ENCODE results near the gene PPP1CA.
"Not testable (repeated sequence)": the region's sequence is repeated elsewhere in the genome, so short reads cannot be mapped to it uniquely, and the experiment has no call there.

Gene PPP1CA

DNA sequence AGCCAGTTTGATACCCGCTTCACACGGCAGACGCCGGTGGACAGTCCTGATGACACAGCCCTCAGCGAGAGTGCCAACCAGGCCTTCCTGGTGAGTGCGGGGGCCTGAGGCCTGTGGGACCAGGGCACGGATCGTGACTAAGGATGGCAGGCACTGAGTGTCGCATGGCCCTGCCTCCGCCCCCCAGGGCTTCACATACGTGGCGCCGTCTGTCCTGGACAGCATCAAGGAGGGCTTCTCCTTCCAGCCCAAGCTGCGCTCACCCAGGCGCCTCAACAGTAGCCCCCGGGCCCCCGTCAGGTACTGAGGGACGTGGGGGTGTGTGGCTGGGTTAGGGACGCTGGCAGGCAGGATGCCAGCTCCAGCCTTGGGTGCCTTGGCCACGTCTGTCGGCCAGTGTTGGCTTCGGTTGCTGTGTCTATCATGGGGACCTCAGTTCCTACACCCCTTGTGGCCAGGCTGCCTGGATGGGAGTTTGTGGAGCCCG, 32.8 kb upstream of the PPP1CA start:
- DNase-seq (ENCODE audit: low spot score): no peak

DNA sequence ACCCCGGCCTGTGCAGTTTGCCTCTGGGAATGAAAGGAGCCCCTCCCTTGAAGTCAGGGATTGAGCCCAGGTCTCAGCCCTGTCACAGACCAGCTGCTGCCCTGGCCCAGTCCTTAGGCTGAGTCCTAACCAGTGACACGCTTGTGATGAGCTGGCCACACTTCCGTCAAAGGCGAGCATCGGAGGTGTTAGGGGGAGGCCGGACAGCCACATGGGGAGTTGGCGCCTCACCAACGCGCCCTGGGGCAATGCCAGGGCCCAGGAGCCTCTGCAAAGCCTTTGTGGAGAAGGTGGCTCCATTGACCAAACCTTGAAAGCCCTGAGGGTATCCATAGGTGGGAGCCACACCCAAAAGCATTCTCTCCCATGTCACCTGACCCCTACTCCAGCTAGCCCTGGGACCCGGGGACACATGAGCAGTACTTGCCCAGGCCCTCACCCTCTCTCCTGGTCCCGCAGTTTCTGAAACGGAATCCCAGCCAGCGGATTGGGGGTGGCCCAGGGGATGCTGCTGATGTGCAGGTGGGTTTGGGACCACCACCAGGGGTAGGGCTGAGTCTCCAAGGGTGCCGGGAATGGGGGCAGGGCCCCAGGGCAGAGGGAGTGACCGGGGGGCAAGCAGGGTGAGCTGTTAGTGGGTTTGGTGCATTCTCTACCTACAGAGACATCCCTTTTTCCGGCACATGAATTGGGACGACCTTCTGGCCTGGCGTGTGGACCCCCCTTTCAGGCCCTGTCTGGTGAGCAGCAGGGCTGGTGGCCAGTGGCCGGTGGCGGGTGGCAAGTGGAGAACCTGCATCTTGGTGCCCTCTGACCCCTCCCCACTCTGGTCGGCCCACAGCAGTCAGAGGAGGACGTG, 32.1 kb upstream of the PPP1CA start:
- DNase-seq (ENCODE audit: low spot score): no peak

DNA sequence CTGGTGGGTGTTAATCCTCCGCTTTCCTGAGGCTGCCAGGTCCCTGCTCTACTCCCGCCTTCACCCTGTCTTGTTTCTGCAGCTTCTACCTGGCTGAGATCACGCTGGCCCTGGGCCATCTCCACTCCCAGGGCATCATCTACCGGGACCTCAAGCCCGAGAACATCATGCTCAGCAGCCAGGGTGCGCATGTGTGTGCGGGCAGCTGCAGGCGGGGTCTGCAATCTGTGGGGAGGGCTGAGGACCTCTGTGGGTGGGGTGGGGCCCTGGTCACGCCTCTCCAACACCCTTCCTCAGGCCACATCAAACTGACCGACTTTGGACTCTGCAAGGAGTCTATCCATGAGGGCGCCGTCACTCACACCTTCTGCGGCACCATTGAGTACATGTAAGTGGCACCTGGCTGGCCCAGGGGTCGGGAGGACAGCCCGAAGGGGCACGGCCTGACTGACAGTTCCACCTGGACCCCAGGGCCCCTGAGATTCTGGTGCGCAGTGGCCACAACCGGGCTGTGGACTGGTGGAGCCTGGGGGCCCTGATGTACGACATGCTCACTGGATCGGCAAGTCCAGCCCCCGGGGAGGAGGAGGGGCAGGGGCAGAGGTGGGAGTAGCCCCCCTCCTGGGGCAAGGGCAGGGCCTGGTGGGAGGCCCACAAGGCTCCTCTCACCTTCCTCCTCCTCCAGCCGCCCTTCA, 31.1 kb upstream of the PPP1CA start:
- no peak for DNase-seq (ENCODE audit: low spot score)

DNA sequence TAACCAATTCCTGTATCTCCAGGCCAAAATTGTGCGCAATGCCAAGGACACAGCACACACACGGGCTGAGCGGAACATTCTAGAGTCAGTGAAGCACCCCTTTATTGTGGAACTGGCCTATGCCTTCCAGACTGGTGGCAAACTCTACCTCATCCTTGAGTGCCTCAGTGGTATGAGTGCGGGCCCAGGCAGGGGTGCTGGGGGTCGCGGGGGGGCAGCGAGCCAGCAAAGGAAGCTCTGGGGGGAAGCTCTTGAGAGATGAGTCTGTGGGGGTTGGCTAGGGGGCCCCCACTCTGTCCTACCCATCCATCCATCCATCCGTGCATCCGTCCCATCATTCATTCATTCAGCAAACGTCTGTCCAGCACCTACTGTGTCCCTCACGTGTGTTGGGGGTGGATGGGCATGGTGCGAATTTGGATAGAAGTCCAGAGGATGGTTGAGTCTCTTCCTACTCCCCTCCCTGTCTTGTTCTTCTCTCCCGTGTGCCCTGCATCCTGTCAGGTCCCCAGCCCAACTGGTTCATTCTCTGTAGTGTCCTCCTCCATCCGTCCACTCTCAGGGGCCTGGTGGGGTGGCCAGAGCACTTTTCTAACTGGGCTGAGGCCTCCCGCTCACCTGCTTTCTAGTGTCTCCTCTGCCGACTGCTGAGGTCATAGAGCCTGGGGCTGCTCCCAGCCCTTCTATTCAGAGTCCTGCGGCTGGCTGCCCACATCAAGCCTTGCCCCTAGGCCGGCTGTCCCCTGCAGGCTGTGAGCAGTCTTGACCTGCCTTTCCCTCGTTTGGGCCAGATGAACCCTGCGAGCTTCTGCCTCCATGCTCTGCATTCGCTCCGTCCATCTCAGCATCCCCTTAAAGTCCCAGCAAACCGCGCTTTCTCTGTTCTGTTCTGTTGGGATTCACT, 29.9 kb upstream of the PPP1CA start:
- no peak for DNase-seq (ENCODE audit: low spot score)

DNA sequence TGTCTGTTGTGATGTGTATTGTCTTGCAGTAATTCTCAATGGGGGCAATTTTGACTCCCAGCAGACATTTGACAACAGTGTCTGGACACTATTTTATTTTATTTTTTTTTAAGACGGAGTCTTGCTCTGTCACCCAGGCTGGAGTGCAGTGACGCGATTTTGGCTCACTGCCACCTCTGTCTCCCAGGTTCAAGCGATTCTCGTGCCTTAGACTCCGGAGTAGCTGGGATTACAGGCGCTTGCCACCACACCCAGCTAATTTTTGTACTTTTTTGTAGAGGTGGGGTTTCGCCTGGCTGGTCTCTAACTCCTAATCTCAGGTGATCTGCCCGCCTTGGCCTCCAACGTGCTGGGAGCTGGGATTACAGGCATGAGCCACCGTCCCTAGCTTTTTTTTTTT, 28.1 kb upstream of the PPP1CA start:
- no peak for DNase-seq (ENCODE audit: low spot score)

DNA sequence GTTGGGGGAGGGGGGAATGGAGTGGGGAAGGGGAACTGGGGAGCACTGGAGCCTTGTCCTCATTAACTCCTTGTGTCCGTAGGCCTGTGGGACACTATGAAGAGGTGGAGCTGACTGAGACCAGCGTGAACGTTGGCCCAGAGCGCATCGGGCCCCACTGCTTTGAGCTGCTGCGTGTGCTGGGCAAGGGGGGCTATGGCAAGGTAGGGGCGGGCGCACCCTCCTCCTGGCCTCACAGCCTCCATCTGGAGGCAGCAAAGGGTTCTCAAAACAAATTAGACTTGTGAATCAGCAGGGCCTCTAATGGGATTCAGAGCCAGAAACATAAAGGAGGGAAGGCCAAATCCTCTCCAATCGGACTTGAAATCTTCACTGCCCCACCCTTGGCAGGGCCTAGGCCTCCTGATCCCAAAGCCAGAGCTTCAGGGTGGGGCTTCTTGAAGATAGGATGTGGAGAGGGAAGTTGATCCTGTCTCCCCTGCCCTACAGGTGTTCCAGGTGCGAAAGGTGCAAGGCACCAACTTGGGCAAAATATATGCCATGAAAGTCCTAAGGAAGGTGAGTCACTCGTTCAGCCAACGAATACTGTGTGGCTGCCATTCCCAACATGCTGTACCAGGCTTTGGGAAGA, 27.5 kb upstream of the PPP1CA start:
- no peak for DNase-seq (ENCODE audit: low spot score)

DNA sequence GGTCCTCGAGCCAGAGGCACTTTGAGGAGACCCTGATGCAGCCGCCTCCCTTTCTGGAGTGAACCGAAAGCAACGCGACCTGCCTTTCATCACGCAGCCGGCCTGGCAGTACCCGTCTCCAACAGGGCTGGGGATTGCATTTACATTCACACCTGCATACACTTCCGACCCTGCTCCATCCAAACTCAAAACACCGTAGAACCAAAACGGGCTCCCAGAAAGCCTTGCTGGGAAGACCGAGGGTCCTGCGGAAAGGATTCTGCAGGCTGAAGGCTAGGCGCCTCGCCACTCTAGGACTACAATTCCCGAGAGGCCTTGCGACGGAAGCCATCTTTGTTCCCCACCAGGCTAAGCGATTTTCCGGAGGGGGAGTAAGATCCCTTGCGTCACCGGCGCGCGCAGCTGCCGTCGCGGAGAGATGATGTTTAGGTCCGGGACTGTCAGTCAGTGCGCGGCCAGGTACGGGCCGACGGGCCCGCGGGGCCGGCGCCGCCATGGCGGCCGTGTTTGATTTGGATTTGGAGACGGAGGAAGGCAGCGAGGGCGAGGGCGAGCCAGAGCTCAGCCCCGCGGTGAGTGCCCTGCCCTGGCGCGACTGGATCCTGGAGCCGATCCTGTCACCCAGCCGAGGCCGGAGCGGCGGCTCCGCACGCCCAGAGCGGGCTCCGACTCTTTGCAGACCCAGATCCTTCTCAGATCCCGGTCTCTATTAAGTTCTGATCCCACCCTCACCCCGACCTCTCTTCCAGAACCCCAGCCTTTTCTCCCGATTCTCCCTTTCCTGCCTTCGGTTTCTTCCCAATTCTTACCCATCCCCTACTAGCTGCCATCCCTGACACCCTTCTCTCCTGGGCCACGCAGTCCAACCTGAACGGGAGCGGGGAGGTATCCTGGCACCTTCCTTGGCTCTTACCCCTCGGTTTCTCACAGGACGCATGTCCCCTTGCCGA, 26.7 kb upstream of the PPP1CA start, which contains the start of gene RPS6KB2:
RPS6KB2 (plus strand) TSS at position 443 of the 950 bp plus-strand sequence; CDS start at position 495, 52 bp downstream.
- DNase-seq (ENCODE audit: low spot score): peak; percentile 99

DNA sequence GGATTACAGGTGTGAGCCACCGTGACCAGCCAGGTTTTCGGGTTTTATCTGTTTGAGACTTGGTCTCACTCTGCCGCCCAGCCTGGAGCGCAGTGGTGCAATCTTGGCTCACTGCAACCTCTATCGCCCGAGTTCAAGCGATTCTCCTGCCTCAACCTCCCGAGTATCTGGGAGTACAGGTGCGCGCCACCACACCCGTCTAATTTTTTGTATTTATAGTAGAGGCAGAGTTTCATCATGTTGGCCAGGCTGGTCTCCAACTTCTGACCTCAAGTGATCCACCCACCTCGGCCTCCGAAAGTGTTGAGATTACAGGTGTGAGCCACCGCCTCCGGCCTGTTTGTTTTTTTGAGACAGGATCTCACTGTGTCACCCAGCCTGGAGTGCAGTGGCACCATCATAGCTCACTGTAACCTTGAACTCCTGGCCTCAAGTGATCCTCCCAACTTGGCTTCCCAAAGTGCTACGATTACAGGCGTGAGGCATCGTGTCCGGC, 25.8 kb upstream of the PPP1CA start:
- not testable (repeated sequence) for DNase-seq (ENCODE audit: low spot score)

DNA sequence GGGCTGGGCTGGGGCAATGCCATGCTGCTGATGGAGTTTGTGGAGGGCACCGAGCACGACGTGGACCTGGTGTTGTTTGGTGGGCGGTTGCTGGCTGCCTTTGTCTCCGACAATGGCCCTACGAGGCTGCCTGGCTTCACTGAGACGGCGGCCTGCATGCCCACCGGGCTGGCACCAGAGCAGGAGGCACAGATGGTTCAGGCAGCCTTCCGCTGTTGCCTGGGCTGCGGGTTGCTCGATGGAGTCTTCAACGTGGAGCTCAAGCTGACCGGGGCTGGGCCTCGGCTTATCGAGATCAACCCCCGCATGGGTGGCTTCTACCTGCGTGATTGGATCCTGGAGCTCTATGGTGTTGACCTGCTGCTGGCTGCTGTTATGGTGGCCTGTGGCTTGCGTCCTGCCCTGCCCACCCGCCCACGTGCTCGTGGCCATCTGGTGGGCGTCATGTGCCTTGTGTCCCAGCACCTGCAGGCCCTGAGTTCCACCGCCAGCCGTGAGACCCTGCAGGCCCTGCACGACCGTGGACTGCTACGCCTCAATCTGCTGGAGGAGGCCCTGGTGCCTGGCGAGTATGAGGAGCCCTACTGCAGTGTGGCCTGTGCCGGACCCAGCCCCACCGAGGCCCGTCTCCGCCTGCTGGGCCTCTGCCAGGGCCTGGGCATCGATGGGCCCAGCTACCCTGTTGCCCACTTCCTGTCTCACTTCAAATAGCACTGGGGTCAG, 22.4 kb upstream of the PPP1CA start:
- no peak for DNase-seq (ENCODE audit: low spot score)

DNA sequence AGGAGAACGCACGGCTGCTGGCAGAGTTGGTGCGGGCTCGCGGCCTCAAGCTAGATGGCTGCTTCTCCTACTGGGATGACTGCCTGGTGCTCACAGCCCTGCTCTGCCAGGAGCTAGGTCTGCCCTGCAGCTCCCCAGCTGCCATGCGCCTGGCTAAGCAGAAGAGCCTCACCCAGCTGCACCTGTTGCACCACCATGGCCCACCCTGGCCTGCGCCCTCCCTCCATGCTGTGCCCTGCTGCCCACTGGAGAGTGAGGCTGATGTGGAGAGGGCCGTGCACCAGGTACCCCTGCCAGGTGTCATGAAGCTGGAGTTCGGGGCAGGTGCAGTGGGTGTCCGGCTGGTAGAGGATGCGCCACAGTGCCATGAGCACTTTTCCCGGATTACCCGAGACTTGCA, 21.8 kb upstream of the PPP1CA start:
- DNase-seq (ENCODE audit: low spot score): no peak

DNA sequence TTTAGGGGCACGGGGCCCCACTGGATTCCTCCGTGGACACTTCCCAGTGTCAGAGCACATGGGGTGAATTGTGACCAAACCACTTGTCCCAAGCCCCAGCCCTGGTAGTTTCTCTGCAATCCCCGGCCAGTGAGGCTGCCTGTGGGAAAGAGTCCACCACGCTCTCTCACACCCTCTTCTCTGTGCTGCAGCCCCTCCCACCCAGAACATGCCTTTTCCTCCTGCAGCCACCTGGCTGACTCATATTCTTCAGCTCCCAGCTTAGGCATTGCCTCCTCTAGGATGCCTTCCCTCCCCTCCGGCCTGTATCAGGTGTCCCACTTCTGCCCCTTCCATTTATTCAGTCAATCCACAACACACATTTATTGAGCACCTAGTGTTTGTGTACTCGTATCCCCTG, 21.2 kb upstream of the PPP1CA start:
- no peak for DNase-seq (ENCODE audit: low spot score)

DNA sequence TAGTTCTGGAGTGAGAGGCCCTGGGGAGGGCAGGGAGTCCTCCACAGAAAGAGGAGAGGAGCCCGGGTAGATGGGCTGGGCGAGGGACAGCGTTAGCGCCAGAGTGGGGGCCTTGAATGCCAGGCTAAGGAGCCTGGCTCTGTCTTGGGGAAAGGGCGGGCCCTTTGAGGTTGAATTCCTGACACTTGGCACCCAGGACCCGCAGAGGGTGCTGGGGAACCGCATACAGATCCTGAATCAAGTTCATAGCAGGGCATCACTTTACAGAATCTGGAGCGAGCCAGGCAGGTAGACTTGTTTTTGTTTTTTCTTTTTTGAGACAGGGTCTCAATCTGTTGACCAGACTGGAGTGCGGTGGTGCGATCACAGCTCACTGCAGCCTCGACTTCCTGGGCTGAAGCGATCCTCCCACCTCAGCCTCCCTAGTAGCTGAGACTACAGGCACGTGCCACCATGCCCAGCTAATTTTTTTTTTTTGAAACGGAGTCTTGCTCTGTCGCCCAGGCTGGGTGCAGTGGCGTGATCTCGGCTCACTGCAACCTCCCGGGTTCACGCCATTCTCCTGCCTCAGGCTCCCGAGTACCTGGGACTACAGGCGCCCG, 19.9 kb upstream of the PPP1CA start:
- no peak for DNase-seq (ENCODE audit: low spot score)

DNA sequence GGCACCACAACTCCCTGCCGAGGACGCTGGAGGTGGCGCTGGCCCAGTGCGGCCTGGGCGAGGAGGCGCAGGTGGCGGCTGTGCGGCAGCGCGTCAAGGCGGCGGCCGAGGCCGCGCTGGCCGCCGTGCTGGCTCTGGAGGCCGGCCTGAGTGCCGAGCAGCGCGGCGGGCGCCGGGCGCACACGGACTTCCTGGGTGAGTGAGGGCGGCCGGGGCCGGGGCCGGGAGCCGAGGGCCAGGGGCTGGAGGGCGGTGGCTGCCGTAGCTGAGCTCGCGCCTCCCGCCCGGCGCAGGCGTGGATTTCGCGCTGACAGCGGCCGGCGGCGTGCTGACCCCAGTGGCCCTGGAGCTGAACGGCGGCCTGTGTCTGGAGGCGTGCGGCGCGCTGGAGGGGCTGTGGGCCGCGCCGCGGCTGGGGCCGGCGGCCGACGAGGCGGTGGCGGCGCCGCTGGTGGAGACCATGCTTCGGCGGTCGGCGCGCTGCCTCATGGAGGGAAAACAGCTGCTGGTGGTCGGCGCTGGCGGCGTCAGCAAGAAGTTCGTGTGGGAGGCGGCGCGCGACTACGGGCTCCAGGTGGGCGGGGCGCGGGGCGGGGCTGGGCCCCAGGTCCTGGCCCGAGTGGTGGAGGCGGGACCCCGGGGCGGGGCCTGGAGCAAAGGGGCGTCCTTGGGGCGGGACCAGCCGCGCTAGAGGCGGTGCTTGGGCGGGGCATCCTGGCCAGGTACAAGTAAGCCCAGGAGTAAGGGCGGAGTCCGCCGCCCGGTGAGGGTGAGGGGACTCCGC, 19.2 kb upstream of the PPP1CA start:
- peak; percentile 92 for DNase-seq (ENCODE audit: low spot score)

DNA sequence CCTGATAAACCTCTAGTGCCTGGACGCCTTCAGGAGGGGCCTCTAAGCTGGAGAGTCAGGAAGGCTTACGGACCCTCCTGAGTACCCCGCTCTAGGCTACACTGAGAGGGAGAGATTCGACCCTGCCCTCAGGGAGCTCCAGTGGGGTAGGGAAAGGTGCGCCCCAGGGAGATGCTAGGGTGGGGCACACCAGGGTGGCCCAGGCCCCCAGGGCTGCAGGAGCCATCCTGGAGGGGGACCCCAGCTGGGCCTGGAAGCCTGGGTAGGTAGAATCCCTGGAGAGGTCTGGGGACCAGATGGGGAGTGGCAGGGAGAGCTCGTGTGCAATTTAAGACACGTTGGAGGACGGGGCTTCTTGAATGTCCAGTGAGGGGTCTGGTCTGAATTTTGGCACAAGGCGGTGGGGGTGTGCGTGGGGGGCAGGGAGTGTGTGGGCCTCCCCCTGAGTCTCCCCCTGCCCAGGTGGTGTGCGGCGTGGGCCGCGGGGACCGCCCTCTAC, 18.5 kb upstream of the PPP1CA start:
- DNase-seq (ENCODE audit: low spot score): no peak

DNA sequence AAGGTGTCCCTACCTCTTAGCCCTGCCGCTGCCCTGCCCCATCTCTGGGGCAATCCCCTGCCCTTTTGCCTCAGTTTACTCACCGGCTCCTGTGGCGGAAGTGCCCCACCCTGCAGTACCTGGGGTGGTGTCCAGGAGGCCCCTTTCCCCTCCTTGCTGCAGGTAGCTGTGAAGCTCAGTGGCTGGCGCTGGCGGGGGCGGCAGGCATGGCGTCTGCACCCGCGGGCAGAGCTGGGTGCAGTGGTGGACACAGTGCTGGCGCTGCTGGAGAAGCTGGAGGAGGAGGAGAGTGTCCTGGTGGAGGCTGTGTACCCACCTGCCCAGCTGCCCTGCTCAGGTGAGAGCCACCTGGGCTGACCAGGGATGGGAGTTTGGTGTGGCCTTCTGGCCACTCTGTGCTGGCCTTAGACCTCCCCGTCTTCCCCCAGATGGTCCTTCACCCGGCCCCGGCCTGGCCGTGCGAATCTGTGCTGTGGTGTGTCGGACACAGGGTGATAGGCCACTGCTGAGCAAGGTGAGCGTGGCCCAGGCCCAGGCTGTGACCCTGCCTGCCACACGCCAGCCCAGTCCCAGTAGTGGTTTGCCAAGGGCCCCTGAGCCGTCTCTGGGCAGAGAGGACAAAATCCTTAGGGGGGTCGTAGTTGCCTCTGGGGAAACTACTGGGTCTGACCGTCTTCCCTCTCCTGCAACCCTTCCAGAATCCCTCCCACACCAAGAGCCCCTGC, 17.8 kb upstream of the PPP1CA start:
- no peak for DNase-seq (ENCODE audit: low spot score)

DNA sequence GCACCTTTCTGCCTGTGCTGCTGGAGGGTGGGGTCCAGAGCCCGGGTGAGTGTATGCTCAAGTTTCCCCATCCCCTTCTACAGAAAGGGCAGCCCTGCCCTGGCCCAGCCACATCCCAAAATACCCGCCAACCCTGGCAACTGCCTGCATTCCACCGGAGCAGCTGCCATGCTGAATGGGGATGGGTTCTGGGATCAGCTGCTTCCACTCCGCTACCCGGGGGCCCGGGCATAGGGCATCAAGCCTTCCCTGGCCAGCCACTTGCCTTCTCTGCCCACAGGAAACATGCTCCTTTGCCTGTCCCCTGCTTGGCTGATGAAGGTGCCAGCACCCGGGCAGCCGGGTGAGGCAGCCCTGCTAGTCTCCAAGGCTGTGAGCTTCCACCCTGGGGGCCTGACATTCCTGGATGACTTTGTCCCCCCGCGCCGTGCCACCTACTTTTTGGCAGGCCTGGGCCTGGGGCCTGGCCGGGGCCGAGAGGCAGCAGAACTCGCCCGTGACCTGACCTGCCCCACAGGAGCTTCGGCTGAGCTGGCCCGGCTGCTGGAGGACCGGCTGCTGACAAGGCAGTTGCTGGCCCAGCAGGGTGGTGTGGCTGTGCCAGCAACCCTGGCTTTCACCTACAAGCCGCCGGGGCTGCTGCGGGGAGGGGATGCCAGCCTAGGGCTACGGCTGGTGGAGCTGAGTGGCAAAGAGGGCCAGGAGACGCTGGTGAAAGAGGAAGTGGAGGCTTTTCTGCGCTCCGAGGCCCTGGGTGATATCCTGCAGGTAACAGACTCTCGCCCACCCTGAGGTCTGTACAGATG, 17.0 kb upstream of the PPP1CA start:
- no peak for DNase-seq (ENCODE audit: low spot score)

DNA sequence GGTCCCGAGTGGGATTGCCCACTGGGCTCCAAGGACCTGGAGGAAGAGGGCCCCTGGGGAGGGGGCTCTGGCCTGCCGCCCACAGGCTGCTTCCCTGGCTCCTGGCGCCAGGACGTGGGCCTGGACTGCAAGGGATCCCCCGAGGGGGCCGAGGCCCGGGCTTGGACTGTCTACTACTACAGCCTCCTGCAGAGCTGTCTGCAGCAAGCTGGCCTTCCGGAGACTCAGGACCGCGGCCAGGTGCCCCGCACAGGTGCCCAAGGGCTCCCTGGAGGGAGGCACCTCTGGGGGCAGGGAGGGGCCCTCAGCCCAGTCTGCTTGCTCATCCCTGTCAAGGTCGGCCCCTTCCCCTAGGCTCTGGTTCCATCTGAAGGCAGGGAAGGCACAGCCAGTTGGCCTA, 15.8 kb upstream of the PPP1CA start:
- DNase-seq (ENCODE audit: low spot score): no peak

All from COLO829 (cell line).